ENCODE measurements around the gene KITLG.
"Not testable (repeated sequence)": the region's sequence is repeated elsewhere in the genome, so short reads cannot be mapped to it uniquely, and the experiment has no call there.

Gene KITLG

GRCh38 chr12:88538250-88538649 lies 42.0 kb downstream of the KITLG start:
- no peak for DNase-seq

- no peak for DNase-seq
Observed at GRCh38 chr12:88530868-88531267, 49.4 kb downstream of the KITLG start.

GRCh38 chr12:88529531-88530488 lies 50.5 kb downstream of the KITLG start:
- DNase-seq: peak in 1 of 2 experiments; percentile 35

GRCh38 chr12:88522961-88523360 lies 57.3 kb downstream of the KITLG start:
- no peak for DNase-seq

- no peak for DNase-seq
Observed at GRCh38 chr12:88520436-88520820, 59.8 kb downstream of the KITLG start.

GRCh38 chr12:88519802-88520435 lies 60.4 kb downstream of the KITLG start:
- DNase-seq: no peak

- DNase-seq: no peak
Observed at GRCh38 chr12:88518863-88519403, 61.3 kb downstream of the KITLG start.

GRCh38 chr12:88516811-88517210 lies 63.5 kb downstream of the KITLG start:
- no peak for DNase-seq

GRCh38 chr12:88510843-88511242 lies 69.4 kb downstream of the KITLG start:
- DNase-seq: no peak

GRCh38 chr12:88509851-88510250 lies 70.4 kb downstream of the KITLG start:
- no peak for DNase-seq

- no peak for DNase-seq
Observed at GRCh38 chr12:88509347-88509746, 70.9 kb downstream of the KITLG start.

GRCh38 chr12:88507851-88508250 lies 72.4 kb downstream of the KITLG start:
- not testable (repeated sequence) for DNase-seq

- no peak for DNase-seq
Observed at GRCh38 chr12:88507270-88507669, 73.0 kb downstream of the KITLG start.

- DNase-seq: no peak
Observed at GRCh38 chr12:88505696-88506095, 74.6 kb downstream of the KITLG start.

- no peak for DNase-seq
Observed at GRCh38 chr12:88503281-88503703, 77.0 kb downstream of the KITLG start.

GRCh38 chr12:88501972-88502938 lies 78.0 kb downstream of the KITLG start:
- peak in 1 of 2 experiments; percentile 6 for DNase-seq

GRCh38 chr12:88496891-88497371 lies 83.3 kb downstream of the KITLG start:
- no peak for DNase-seq

GRCh38 chr12:88496429-88496828 lies 83.8 kb downstream of the KITLG start:
- DNase-seq: no peak

- no peak for DNase-seq
Observed at GRCh38 chr12:88495031-88495430, 85.2 kb downstream of the KITLG start.

- DNase-seq: no peak
Observed at GRCh38 chr12:88494520-88494919, 85.8 kb downstream of the KITLG start.

- peak; percentile 5 to 61 for DNase-seq
Observed at GRCh38 chr12:88493636-88494035, 86.6 kb downstream of the KITLG start.

- DNase-seq: no peak
Observed at GRCh38 chr12:88490425-88490824, 89.8 kb downstream of the KITLG start.

All from NCI-H446 (cell line).